SKM-1 treated with dmso at 0.1 percent for 144 hours (cell line): ENCODE results near the gene FNDC3B.

Source experiments
- DNase-seq: peaks from one replicate; lab custom pipeline; 2025; ENCODE audit not compliant: unreplicated experiment; lab: John Stamatoyannopoulos, UW

The FNDC3B gene

GRCh38 chr3:172415323-172415722, 375.9 kb downstream of the FNDC3B start:
- DNase-seq = no peak

GRCh38 chr3:172437713-172438112, 398.3 kb downstream of the FNDC3B start:
- DNase-seq = no peak

- no peak for DNase-seq
Observed at GRCh38 chr3:172438186-172438585, 398.8 kb downstream of the FNDC3B start.

GRCh38 chr3:172441581-172441980, 402.2 kb downstream of the FNDC3B start:
- DNase-seq = no peak

GRCh38 chr3:172442606-172443005, 403.2 kb downstream of the FNDC3B start:
- no peak for DNase-seq

- DNase-seq = no peak
Observed at GRCh38 chr3:172444821-172445220, 405.4 kb downstream of the FNDC3B start.

- no peak for DNase-seq
Observed at GRCh38 chr3:172446198-172446597, 406.8 kb downstream of the FNDC3B start.

- no peak for DNase-seq
Observed at GRCh38 chr3:172447611-172448579, 408.5 kb downstream of the FNDC3B start, which contains the start of gene GHSR. GHSR (minus strand) TSS chr3:172448456; CDS start chr3:172448413, 43 bp downstream.

- DNase-seq = no peak
Observed at GRCh38 chr3:172448661-172449465, 409.5 kb downstream of the FNDC3B start.

- DNase-seq = no peak
Observed at GRCh38 chr3:172449466-172450149, 410.2 kb downstream of the FNDC3B start.
